ENCODE measurements around the gene CDIPT. TPM values are rescaled to one million over a fixed set of nuclear protein-coding genes. Genes with fewer than 3 reads are reported as not detected.

CDIPT gene
- total and polyA plus RNA-seq, 2 of the 13 experiments (the other 11 are each of a cell fraction or from before 2014, with no cell fraction given), result 54.9 to 97.5 TPM

DNA sequence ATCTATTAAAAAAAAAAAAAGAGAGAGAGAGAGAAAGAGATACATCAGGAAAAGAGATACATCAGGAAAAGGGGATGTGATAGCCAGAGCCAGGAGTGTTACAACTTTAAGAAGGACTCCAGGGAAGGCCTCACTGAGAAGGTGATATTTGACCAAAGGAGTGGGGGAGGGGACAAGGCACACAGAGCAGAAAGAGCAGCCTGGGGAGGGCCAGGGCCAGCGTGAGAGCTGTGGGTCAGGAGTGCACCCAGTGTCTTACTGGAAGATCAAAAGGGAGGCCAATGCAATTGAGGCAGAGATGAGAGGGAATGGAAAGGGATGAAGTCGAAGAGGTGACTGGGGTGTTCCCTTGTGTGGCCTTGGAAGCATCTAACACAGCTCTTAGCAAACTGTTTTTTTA lies 44.9 kb upstream of the CDIPT start:
- Histone ChIP-seq H3K9ac (ENCODE audit: insufficient read depth, low read depth, low read length) (no peak overlapping the region), H3K4me1 (ENCODE audit: insufficient read depth, low read length) (peaks cover 11% of the 10 kb centered on the region), H3K9me3 (ENCODE audit: low read length) (no peaks in the 10 kb centered on the region), H2AFZ (ENCODE audit: low read length) (no peak overlapping the region), H3K4me2 (ENCODE audit: low read depth, low read length) (no peak overlapping the region), H3K27ac (ENCODE audit: extremely low read length, insufficient read depth, low read length) (no peak overlapping the region), H3K27me3 (ENCODE audit: control insufficient read depth in 1 of 2, insufficient read depth in 2 of 2, low read length in 2 of 2) (no peaks in the 10 kb centered on the region), H3K79me2 (ENCODE audit: insufficient read depth, low read length) (peaks cover under 1% of the 10 kb centered on the region), H3K36me3 (replicated peaks in 1 of 2; ENCODE audit: control insufficient read depth in 1 of 2, insufficient read depth in 2 of 2, low read length in 2 of 2) (peaks cover 1 to 10% of the 10 kb centered on the region in 2 experiments; a peak in 2 of 5 replicates), H3K4me3 (replicated peaks in 1 of 3; ENCODE audit: insufficient read depth in 1 of 3, low read depth in 2 of 3, low read length in 3 of 3) (no peak overlapping the region), H4K20me1 (ENCODE audit: insufficient read depth, low read length) (no peaks in the 10 kb centered on the region)
- ChIA-PET CTCF (ENCODE audit: low intra/inter-chr PET ratio, low total read pairs) (no interaction called here), POLR2A (interaction anchor here (0.7 to 3.0 kb wide), 4 partner anchors 8 to 207 kb away, joined by 3 to 11 read pairs (median 6); partner anchors contain the start of genes ASPHD1, KCTD13 and SEZ6L2)
- DNase-seq (ENCODE audit: low spot score), result no peak
- in situ Hi-C loops (cut with HindIII; ENCODE audit: extremely low pct_ligation_motif_present, low pct_unique_long_range_greater_than_20kb), result no loop called here
- no peak for ATAC-seq
- WGBS (ENCODE audit: low lambda C conversion rate), result 61% methylated on average over 2 of the region's 2 CpGs
- intact Hi-C loops (cut with micrococcal nuclease; ENCODE audit: unreplicated experiment), result no loop called here
- no TSS peak for BruUV-seq (replicated peaks)
- FAIRE-seq, result peak; percentile 8
- TF ChIP-seq ZNF878 (CRISPR knock-in tag; IDR thresholded peaks at IDR 0.05), result no peak
- TF ChIP-seq ZNF143 (CRISPR knock-in tag; IDR thresholded peaks at IDR 0.05), result no peak
- TF ChIP-seq ZNF674 (CRISPR knock-in tag; IDR thresholded peaks at IDR 0.05; ENCODE audit: low read depth), result no peak
- TF ChIP-seq POLR2AphosphoS5 (IDR thresholded peaks at IDR 0.05; ENCODE audit: low read depth, low read length), result peak; percentile 40
- no peak for TF ChIP-seq RXRB (CRISPR knock-in tag; IDR thresholded peaks at IDR 0.05; ENCODE audit: borderline replicate concordance)
- TF ChIP-seq ZNF572 (CRISPR knock-in tag; IDR thresholded peaks at IDR 0.05), result no peak
- TF ChIP-seq, protein P1, sequence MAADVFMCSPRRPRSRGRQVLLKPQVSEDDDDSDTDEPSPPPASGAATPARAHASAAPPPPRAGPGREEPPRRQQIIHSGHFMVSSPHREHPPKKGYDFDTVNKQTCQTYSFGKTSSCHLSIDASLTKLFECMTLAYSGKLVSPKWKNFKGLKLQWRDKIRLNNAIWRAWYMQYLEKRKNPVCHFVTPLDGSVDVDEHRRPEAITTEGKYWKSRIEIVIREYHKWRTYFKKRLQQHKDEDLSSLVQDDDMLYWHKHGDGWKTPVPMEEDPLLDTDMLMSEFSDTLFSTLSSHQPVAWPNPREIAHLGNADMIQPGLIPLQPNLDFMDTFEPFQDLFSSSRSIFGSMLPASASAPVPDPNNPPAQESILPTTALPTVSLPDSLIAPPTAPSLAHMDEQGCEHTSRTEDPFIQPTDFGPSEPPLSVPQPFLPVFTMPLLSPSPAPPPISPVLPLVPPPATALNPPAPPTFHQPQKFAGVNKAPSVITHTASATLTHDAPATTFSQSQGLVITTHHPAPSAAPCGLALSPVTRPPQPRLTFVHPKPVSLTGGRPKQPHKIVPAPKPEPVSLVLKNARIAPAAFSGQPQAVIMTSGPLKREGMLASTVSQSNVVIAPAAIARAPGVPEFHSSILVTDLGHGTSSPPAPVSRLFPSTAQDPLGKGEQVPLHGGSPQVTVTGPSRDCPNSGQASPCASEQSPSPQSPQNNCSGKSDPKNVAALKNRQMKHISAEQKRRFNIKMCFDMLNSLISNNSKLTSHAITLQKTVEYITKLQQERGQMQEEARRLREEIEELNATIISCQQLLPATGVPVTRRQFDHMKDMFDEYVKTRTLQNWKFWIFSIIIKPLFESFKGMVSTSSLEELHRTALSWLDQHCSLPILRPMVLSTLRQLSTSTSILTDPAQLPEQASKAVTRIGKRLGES (CRISPR knock-in tag; IDR thresholded peaks at IDR 0.05; ENCODE audit: borderline replicate concordance), result no peak
- TF ChIP-seq, protein P2, sequence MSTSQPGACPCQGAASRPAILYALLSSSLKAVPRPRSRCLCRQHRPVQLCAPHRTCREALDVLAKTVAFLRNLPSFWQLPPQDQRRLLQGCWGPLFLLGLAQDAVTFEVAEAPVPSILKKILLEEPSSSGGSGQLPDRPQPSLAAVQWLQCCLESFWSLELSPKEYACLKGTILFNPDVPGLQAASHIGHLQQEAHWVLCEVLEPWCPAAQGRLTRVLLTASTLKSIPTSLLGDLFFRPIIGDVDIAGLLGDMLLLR (CRISPR knock-in tag; IDR thresholded peaks at IDR 0.05), result no peak
- TF ChIP-seq, protein P3, sequence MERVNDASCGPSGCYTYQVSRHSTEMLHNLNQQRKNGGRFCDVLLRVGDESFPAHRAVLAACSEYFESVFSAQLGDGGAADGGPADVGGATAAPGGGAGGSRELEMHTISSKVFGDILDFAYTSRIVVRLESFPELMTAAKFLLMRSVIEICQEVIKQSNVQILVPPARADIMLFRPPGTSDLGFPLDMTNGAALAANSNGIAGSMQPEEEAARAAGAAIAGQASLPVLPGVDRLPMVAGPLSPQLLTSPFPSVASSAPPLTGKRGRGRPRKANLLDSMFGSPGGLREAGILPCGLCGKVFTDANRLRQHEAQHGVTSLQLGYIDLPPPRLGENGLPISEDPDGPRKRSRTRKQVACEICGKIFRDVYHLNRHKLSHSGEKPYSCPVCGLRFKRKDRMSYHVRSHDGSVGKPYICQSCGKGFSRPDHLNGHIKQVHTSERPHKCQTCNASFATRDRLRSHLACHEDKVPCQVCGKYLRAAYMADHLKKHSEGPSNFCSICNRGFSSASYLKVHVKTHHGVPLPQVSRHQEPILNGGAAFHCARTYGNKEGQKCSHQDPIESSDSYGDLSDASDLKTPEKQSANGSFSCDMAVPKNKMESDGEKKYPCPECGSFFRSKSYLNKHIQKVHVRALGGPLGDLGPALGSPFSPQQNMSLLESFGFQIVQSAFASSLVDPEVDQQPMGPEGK (CRISPR knock-in tag; IDR thresholded peaks at IDR 0.05), result 0 out of 2 replicates have a peak, but pooled peaks have one; percentile 13
- TF ChIP-seq POLR2G (IDR thresholded peaks at IDR 0.05; ENCODE audit: low read depth, low read length), result peak; percentile 52; the same call in 1 of the 2 replicates
- no peak for TF ChIP-seq ZBTB43 (CRISPR knock-in tag; conservative IDR thresholded peaks at IDR 0.05)
- no peak for TF ChIP-seq EP300 (IDR thresholded peaks at IDR 0.05; ENCODE audit: low read depth in 2 of 2, low read length in 2 of 2)
- TF ChIP-seq EP300 (CRISPR knock-in tag; IDR thresholded peaks at IDR 0.05; ENCODE audit: borderline replicate concordance), result no peak
- TF ChIP-seq SSRP1 (CRISPR knock-in tag; IDR thresholded peaks at IDR 0.05), result peak; percentile 83; the same call in 1 of the 2 replicates
- no peak for TF ChIP-seq MYNN (CRISPR knock-in tag; IDR thresholded peaks at IDR 0.05; ENCODE audit: low read depth)
- no peak for TF ChIP-seq ZNF589 (CRISPR knock-in tag; conservative IDR thresholded peaks at IDR 0.05)
- TF ChIP-seq CSRNP1 (CRISPR knock-in tag; IDR thresholded peaks at IDR 0.05), result no peak
